T-cell (primary cell): Measurements from ENCODE around the gene IL17B. TPM values are rescaled to one million over a fixed set of nuclear protein-coding genes. Genes with fewer than 3 reads are reported as not detected.

Experiments
- ATAC-seq, 4 experiments: fragments of 200-7000 bp in 3 of 4; fragments of 150-1000 bp in 1 of 4; cut with Tn5 transposase; replicated peaks in 1 of 4; 1 replicate in 3 of 4; 2 replicates in 1 of 4; pipeline ENCODE4 v1.10.0; 2021; ENCODE audit warnings: moderate library complexity in 3 of 4, mild to moderate bottlenecking in 2 of 4, moderate number of reproducible peaks in 1 of 4
- CTCF ChIA-PET, 2 donors: fragments of 300-600 bp; sonication (Branson Sonifier 250); formaldehyde crosslinking; loops; one replicate each; lab custom pipeline; 2022; ENCODE audit warnings: antibody characterized with exemption in 2 of 2; lab: Charles Lee
- POLR2A ChIA-PET, 2 donors: fragments of 300-600 bp; sonication (Branson Sonifier 250); formaldehyde crosslinking; loops; one replicate each; lab custom pipeline; 2022; ENCODE audit warnings: antibody characterized with exemption in 2 of 2; lab: Charles Lee
- DNase-seq, 35 experiments: peaks; one replicate each; pipeline versions ENCODE4 v3.0.0 to v3.0.0-alpha.2; 2013 to 2023
- H3K27ac ChIP-seq: one replicate; pipeline ENCODE4 v1.5.1; 2013; ENCODE audit warnings: low read length
- H3K27me3 ChIP-seq, 2 experiments: replicated peaks in 1 of 2; 1 replicate in 1 of 2; 2 replicates in 1 of 2; pipeline versions ENCODE4 v1.6.1 to v1.7.0; 2013; ENCODE audit warnings: low read length in 1 of 2, mixed read lengths in 1 of 2; ENCODE audit not compliant: control insufficient read depth in 2 of 2, insufficient read depth in 2 of 2; ENCODE audit errors: extremely low read depth in 1 of 2
- H3K36me3 ChIP-seq, 2 donors: 1 replicate in 1 of 2; 2 replicates in 1 of 2; pipeline versions ENCODE4 v1.6.1 to v1.7.0; 2013; ENCODE audit warnings: low read length in 1 of 2; ENCODE audit not compliant: control insufficient read depth in 2 of 2, insufficient read depth in 1 of 2; ENCODE audit errors: extremely low read depth in 1 of 2
- H3K4me1 ChIP-seq, 2 experiments: 1 replicate in 1 of 2; 2 replicates in 1 of 2; pipeline versions ENCODE4 v1.6.1 to v1.7.0; 2013; ENCODE audit warnings: low read length in 2 of 2, mixed read lengths in 1 of 2; ENCODE audit not compliant: insufficient read depth in 2 of 2, control insufficient read depth in 1 of 2; ENCODE audit errors: extremely low read depth in 1 of 2
- H3K4me3 ChIP-seq, 2 donors: 1 replicate in 1 of 2; 2 replicates in 1 of 2; pipeline versions ENCODE4 v1.5.1 to v1.7.0; 2013; ENCODE audit warnings: mild to moderate bottlenecking in 2 of 2, low read length in 1 of 2, moderate library complexity in 1 of 2; ENCODE audit not compliant: control insufficient read depth in 1 of 2; ENCODE audit errors: extremely low read depth in 1 of 2
- H3K9me3 ChIP-seq: 2 replicates; pipeline ENCODE4 v1.7.0; 2013
- H3K27ac Mint-ChIP-seq, 2 donors: one replicate each; pipeline ENCODE4 v1.8.0; 2020 to 2021; ENCODE audit warnings: mild to moderate bottlenecking in 2 of 2, mixed read lengths in 2 of 2
- H3K27me3 Mint-ChIP-seq, 2 donors: one replicate each; pipeline ENCODE4 v1.8.0; 2021 to 2022; ENCODE audit warnings: mixed read lengths in 2 of 2
- H3K36me3 Mint-ChIP-seq: one replicate; pipeline ENCODE4 v1.8.0; 2021; ENCODE audit warnings: mixed read lengths
- H3K4me1 Mint-ChIP-seq, 3 donors: one replicate each; pipeline ENCODE4 v1.8.0; 2020 to 2022; ENCODE audit warnings: mixed read lengths in 3 of 3, mild to moderate bottlenecking in 1 of 3
- H3K4me3 Mint-ChIP-seq, 3 donors: one replicate each; pipeline ENCODE4 v1.8.0; 2020 to 2022; ENCODE audit warnings: mild to moderate bottlenecking in 3 of 3, mixed read lengths in 3 of 3, moderate library complexity in 3 of 3
- H3K9me3 Mint-ChIP-seq, 3 donors: one replicate each; pipeline ENCODE4 v1.8.0; 2020 to 2022; ENCODE audit warnings: mixed read lengths in 3 of 3
- WGBS: methylation state at CpG from one replicate; pipeline ENCODE4 v1.1.5; 2013; ENCODE audit warnings: missing lambda C conversion rate; ENCODE audit not compliant: insufficient coverage; 5-methylcytosine and 5-hydroxymethylcytosine counted together
- total RNA-seq, 35 experiments: library from RNA in 6 of 35; stranded (reverse) in 6 of 35; fragments of 120-200 nt in 1 of 35; gene quantifications; one replicate each; pipeline versions ENCODE4 v1.2.1 to v1.2.4 and lab custom pipeline; 2013 to 2026

Gene IL17B
- total RNA-seq, 5 donors from 2014 or later (not counting 1 experiment from before 2014, with no cell fraction given) = not detected

DNA sequence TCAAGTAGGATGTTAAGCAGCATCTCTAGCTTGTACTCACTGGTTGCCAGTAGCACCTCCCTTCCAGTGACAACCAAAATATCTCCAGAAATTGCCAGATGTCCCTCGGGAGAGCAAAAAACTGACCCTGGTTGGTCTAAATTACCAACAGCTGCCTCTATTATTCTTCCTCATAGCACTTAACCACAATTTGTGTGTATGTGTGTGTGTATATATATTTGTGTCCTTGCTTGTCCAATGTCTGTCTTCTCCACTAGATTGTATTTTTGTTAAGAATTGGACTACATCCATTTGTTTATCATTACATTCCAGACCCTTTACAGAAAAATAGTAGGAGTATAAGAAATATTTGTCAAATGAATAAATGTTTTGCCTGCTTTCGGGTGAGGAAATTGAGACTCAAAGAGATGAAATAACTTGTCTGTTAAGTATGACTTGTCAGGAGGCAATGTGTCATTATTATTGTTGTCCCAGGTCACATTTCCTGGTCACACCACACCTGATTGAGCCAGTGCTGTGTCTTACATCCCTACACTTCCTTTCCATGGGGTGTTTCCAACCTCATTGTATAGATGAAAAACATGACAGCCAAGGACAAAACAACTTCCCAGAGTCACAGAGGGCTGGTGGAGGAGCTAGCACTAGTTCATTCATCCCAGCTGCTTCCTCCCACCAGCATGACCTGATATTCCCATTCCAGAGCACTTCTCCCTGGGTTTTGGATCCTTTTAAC is 45.2 kb downstream of the IL17B start:
- WGBS = no CpG with 5 or more reads among the region's 2 CpGs
- Histone ChIP-seq H3K9me3 (no peaks in the 10 kb centered on the region), H3K27ac (no peak overlapping the region), H3K4me3 (no peak overlapping the region), H3K27me3 (no peaks in the 10 kb centered on the region), H3K36me3 (no peaks in the 10 kb centered on the region), H3K4me1 (no peaks in the 10 kb centered on the region)
- Mint-ChIP-seq H3K4me3 (no peak overlapping the region), H3K36me3 (no peaks in the 10 kb centered on the region), H3K27me3 (no peaks in the 10 kb centered on the region), H3K9me3 (no peaks in the 10 kb centered on the region), H3K27ac (no peak overlapping the region), H3K4me1 (no peaks in the 10 kb centered on the region)
- DNase-seq (no peak), ATAC-seq (no peak)
- ChIA-PET POLR2A (no interaction called here), CTCF (no interaction called here)

DNA sequence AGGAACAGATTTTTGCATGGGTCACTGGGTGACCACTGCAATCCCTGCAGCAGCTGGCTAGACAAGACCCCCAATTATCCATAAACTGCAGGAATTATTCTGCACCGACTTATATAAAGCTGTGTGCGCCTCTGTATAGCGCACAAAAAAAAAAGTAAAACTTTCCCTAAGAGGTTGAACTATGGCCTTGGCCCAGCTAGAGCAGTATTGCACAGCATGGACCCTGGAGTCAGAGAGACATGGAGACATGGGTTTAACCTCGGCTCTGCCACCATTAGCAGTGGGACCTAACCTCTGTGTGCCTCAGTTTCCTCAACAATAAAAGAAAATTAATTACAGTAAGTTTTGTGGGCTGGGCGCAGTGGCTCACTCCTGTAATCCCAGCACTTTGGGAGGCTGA is 50.9 kb downstream of the IL17B start:
- H3K27ac Mint-ChIP-seq = no peak overlapping the region
- ATAC-seq (no peak), DNase-seq (no peak)
- no peaks in the 10 kb centered on the region for H3K4me1 ChIP-seq
- no peaks in the 10 kb centered on the region for H3K36me3 ChIP-seq
- H3K9me3 ChIP-seq = no peaks in the 10 kb centered on the region
- no peaks in the 10 kb centered on the region for H3K4me1 Mint-ChIP-seq
- no peak overlapping the region for H3K4me3 Mint-ChIP-seq
- H3K9me3 Mint-ChIP-seq = peaks cover 0 to 5% (median 0%) of the 10 kb centered on the region in 3 donors
- H3K27me3 ChIP-seq = no peaks in the 10 kb centered on the region
- POLR2A ChIA-PET = no interaction called here
- CTCF ChIA-PET = interaction anchor here in 1 of 2 donors (0.6 to 1.0 kb wide), 2 partner anchors 11 to 1170 kb away, joined by 3 read pairs; no protein-coding TSS in a partner anchor
- no peak overlapping the region for H3K4me3 ChIP-seq
- H3K36me3 Mint-ChIP-seq = no peaks in the 10 kb centered on the region
- 100% methylated on average over 4 of the region's 5 CpGs for WGBS
- H3K27ac ChIP-seq = no peak overlapping the region
- no peaks in the 10 kb centered on the region for H3K27me3 Mint-ChIP-seq

DNA sequence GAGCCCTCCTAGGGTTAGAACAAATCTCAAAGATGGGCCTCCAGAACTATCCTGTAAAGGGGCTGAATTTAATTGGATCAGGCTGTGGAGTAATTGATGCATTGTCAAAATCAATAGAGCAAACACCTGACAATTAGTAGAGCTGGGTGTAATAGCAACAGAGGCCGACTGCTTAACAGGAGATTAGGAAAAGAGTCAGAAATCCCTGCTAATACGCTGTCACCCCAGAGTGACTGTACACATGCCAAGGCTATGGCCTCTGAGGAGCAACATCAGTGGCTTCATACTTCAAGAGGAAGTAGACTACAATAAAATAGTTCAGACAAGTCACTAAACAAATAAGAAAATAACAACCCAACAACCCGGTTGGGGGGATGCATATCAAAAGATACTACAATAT is 52.5 kb downstream of the IL17B start:
- Mint-ChIP-seq H3K36me3 (no peaks in the 10 kb centered on the region), H3K4me1 (no peaks in the 10 kb centered on the region), H3K27me3 (no peaks in the 10 kb centered on the region), H3K27ac (no peak overlapping the region), H3K9me3 (peaks cover 0 to 5% (median 0%) of the 10 kb centered on the region in 3 donors), H3K4me3 (no peak overlapping the region)
- Histone ChIP-seq H3K27ac (no peak overlapping the region), H3K9me3 (no peaks in the 10 kb centered on the region), H3K36me3 (no peaks in the 10 kb centered on the region), H3K27me3 (no peaks in the 10 kb centered on the region), H3K4me3 (no peak overlapping the region), H3K4me1 (no peaks in the 10 kb centered on the region)
- ChIA-PET CTCF (interaction anchor here in 1 of 2 donors (0.9 kb wide), 1 partner anchor 42 kb away, joined by 3 read pairs; no protein-coding TSS in a partner anchor), POLR2A (no interaction called here)
- ATAC-seq (no peak), DNase-seq (no peak)
- 83% methylated on average over 2 of the region's 3 CpGs for WGBS

DNA sequence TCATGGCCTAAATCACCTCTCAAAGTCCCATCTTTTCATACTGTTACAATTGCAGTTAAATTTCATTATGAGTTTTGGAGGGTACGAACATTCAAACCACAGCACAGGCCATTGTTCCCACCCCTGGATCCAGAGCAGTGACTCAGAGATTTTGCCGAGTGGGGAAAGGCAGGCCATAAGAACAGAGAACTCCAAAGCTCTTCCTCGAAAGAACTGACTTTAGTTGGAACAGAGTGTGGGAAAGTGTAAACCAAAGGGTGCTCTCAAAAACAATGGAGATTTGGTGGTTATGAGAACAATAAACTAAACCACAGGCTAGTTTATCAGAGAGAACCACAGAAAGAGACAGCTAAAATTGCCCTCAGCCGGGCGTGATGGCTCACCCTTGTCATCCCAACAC is 53.2 kb downstream of the IL17B start:
- Histone ChIP-seq H3K36me3 (no peaks in the 10 kb centered on the region), H3K4me3 (no peak overlapping the region), H3K4me1 (no peaks in the 10 kb centered on the region), H3K27me3 (no peaks in the 10 kb centered on the region), H3K27ac (no peak overlapping the region), H3K9me3 (no peaks in the 10 kb centered on the region)
- 100% methylated on average over 1 of the region's 5 CpGs for WGBS
- Mint-ChIP-seq H3K36me3 (no peaks in the 10 kb centered on the region), H3K4me3 (no peak overlapping the region), H3K9me3 (peaks cover 0 to 5% (median 0%) of the 10 kb centered on the region in 3 donors), H3K4me1 (no peaks in the 10 kb centered on the region), H3K27me3 (no peaks in the 10 kb centered on the region), H3K27ac (no peak overlapping the region)
- ATAC-seq = no peak
- CTCF ChIA-PET = interaction anchor here in 1 of 2 donors (0.5 to 1.2 kb wide), 2 partner anchors 17 to 42 kb away, joined by 3 to 4 read pairs; no protein-coding TSS in a partner anchor
- POLR2A ChIA-PET = no interaction called here
- DNase-seq = no peak

DNA sequence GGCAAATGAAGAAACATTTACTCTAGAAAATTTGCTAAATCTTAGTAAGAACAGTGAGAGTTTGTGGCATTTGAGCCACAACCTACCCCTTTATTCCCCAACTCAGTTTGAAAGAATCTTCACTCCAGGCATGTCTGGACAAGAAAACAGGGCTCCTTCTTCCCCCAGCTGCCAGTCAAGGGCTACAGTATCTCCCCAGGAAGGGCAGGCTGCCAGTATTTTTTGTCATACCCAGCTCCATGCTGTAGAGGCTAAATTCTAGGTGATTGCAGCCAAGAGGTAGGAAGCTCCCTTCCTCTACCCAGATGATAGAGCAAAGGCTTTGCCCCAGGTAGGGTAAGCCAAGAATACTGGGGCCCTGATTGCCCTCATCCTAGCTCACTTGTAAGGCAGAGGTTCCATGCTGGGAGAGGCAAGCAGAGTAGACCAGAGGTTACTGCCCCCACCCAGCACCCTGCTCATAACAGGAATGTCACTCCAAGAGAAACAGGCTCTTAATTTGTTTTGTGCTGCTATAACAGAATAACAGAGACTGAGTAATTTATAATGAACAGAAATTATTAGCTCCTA is 53.8 kb downstream of the IL17B start:
- no peaks in the 10 kb centered on the region for H3K4me1 Mint-ChIP-seq
- no peaks in the 10 kb centered on the region for H3K9me3 ChIP-seq
- no peaks in the 10 kb centered on the region for H3K27me3 ChIP-seq
- H3K9me3 Mint-ChIP-seq = peaks cover 0 to 5% (median 0%) of the 10 kb centered on the region in 3 donors
- CTCF ChIA-PET = interaction anchor here (0.5 to 1.2 kb wide), 6 partner anchors 17 to 588 kb away, joined by 3 to 6 read pairs (median 4); no protein-coding TSS in a partner anchor
- H3K27me3 Mint-ChIP-seq = no peaks in the 10 kb centered on the region
- POLR2A ChIA-PET = no interaction called here
- H3K27ac ChIP-seq = no peak overlapping the region
- H3K36me3 Mint-ChIP-seq = no peaks in the 10 kb centered on the region
- H3K4me3 ChIP-seq = no peak overlapping the region
- no peak overlapping the region for H3K27ac Mint-ChIP-seq
- no peaks in the 10 kb centered on the region for H3K4me1 ChIP-seq
- no peak for DNase-seq
- H3K36me3 ChIP-seq = no peaks in the 10 kb centered on the region
- no peak overlapping the region for H3K4me3 Mint-ChIP-seq
- ATAC-seq = no peak

DNA sequence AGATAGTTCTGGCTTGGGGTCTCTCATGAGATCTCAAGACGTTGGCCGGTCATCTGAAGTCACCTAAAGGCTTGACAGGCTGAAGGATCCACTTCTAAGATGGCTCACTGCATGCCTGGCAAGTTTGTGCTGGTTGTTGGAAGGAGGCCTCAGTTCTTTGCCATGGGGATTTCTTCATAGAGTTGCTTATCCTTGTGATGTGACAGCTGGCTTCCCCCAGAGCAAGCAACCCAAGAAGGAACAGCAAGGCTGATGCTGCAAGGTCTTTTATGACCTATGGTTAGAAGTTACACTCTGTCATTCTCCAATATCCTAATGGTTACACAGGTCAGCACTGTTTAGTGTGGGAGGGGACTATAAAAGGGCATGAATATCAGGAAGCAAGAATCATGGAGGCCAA is 54.5 kb downstream of the IL17B start:
- no peak for DNase-seq
- 80% methylated on average over 1 of the region's 2 CpGs for WGBS
- H3K4me1 Mint-ChIP-seq = no peaks in the 10 kb centered on the region
- H3K36me3 ChIP-seq = no peaks in the 10 kb centered on the region
- no peaks in the 10 kb centered on the region for H3K9me3 ChIP-seq
- H3K9me3 Mint-ChIP-seq = peaks cover 0 to 5% (median 0%) of the 10 kb centered on the region in 3 donors
- H3K27me3 ChIP-seq = no peaks in the 10 kb centered on the region
- no peak overlapping the region for H3K27ac Mint-ChIP-seq
- no peak for ATAC-seq
- no peaks in the 10 kb centered on the region for H3K4me1 ChIP-seq
- H3K4me3 ChIP-seq = no peak overlapping the region
- no peaks in the 10 kb centered on the region for H3K36me3 Mint-ChIP-seq
- H3K4me3 Mint-ChIP-seq = no peak overlapping the region
- no peaks in the 10 kb centered on the region for H3K27me3 Mint-ChIP-seq
- no peak overlapping the region for H3K27ac ChIP-seq
- CTCF ChIA-PET = interaction anchor here in 1 of 2 donors (1.0 kb wide), 1 partner anchor 115 kb away, joined by 4 read pairs; no protein-coding TSS in a partner anchor
- POLR2A ChIA-PET = no interaction called here
